IMR-90 (cell line): ENCODE measurements around the gene NEK9. TPM values are rescaled to one million over a fixed set of nuclear protein-coding genes. Genes with fewer than 3 reads are reported as not detected.

Experiments used
- ATAC-seq: fragments of 200-7000 bp; cut with Tn5 transposase; 2 replicates; pipeline ENCODE4 v1.9.1; 2020; ENCODE audit warnings: low read depth, mild to moderate bottlenecking, moderate library complexity
- BruUV-seq: library from RNA; stranded (reverse); fragments of 400-500 nt; replicated peaks from 2 replicates; lab custom pipeline; 2021; lab: Mats Ljungman, UMichigan
- CTCF ChIA-PET: fragments of 300-600 bp; formaldehyde crosslinking; extraction: SDS; loops from one replicate; lab custom pipeline; 2021; ENCODE audit warnings: antibody characterized with exemption; lab: Yijun Ruan, JAX
- POLR2A ChIA-PET: fragments of 300-600 bp; sonication (Branson Sonifier 250); formaldehyde crosslinking; loops from one replicate; lab custom pipeline; 2022; ENCODE audit warnings: antibody characterized with exemption; ENCODE audit not compliant: unreplicated experiment; lab: Charles Lee
- DNase-seq: peaks from one replicate; pipeline ENCODE4 v3.0.0; 2013
- H2AFZ ChIP-seq: replicated peaks from 2 replicates; pipeline ENCODE3; 2013; ENCODE audit warnings: low read length, mild to moderate bottlenecking; ENCODE audit not compliant: poor library complexity
- H2AK5ac ChIP-seq: 2 replicates; pipeline ENCODE4 v1.6.1; 2013; ENCODE audit warnings: low read depth, low read length, inconsistent platforms
- H2AK9ac ChIP-seq: replicated peaks from 2 replicates; pipeline ENCODE3; 2013; ENCODE audit warnings: mild to moderate bottlenecking, low read depth, low read length, moderate library complexity; ENCODE audit not compliant: poor library complexity
- H2BK120ac ChIP-seq: 2 replicates; pipeline ENCODE4 v1.6.1; 2013; ENCODE audit warnings: low read depth, low read length, inconsistent platforms
- H2BK15ac ChIP-seq: 3 replicates; pipeline ENCODE4 v1.6.1; 2013; ENCODE audit warnings: low read depth, low read length, inconsistent platforms
- H2BK20ac ChIP-seq: 2 replicates; pipeline ENCODE4 v1.6.1; 2013; ENCODE audit warnings: low read depth, mild to moderate bottlenecking, inconsistent platforms, low read length, moderate library complexity
- H2BK5ac ChIP-seq: 2 replicates; pipeline ENCODE4 v1.6.1; 2013; ENCODE audit warnings: mild to moderate bottlenecking, low read depth, low read length, inconsistent platforms; ENCODE audit not compliant: poor library complexity, severe bottlenecking
- H3K14ac ChIP-seq: replicated peaks from 2 replicates; pipeline ENCODE4 v1.6.1; 2013; ENCODE audit warnings: low read depth, low read length, inconsistent platforms
- H3K18ac ChIP-seq: 2 replicates; pipeline ENCODE4 v1.6.1; 2013; ENCODE audit warnings: low read depth, low read length, control low read depth
- H3K23ac ChIP-seq: 2 replicates; pipeline ENCODE4 v1.6.1; 2013; ENCODE audit warnings: low read depth, low read length, inconsistent platforms
- H3K27ac ChIP-seq: 2 replicates; pipeline ENCODE4 v1.5.1; 2013; ENCODE audit warnings: mild to moderate bottlenecking, control low read depth, low read length; ENCODE audit not compliant: insufficient read depth
- H3K27me3 ChIP-seq: 2 replicates; pipeline ENCODE4 v1.6.1; 2013; ENCODE audit warnings: low read length; ENCODE audit not compliant: control insufficient read depth, insufficient read depth
- H3K36me3 ChIP-seq: 2 replicates; pipeline ENCODE4 v1.6.1; 2013; ENCODE audit warnings: low read length, mixed read lengths; ENCODE audit not compliant: control insufficient read depth, insufficient read depth
- H3K4ac ChIP-seq: 2 replicates; pipeline ENCODE4 v1.6.1; 2013; ENCODE audit warnings: low read depth, low read length, inconsistent platforms
- H3K4me1 ChIP-seq: 2 replicates; pipeline ENCODE4 v1.6.1; 2013; ENCODE audit warnings: low read length, mixed read lengths; ENCODE audit not compliant: control insufficient read depth, insufficient read depth
- H3K4me2 ChIP-seq: 2 replicates; pipeline ENCODE4 v1.6.1; 2013; ENCODE audit warnings: low read depth, mild to moderate bottlenecking, control low read depth, low read length, moderate library complexity
- H3K4me3 ChIP-seq: 2 replicates; pipeline ENCODE4 v1.5.1; 2013; ENCODE audit warnings: low read depth, mild to moderate bottlenecking, control low read depth, low read length, moderate library complexity; ENCODE audit not compliant: insufficient read depth
- H3K56ac ChIP-seq: 2 replicates; pipeline ENCODE4 v1.6.1; 2013; ENCODE audit warnings: low read length, inconsistent platforms; ENCODE audit not compliant: insufficient read depth; ENCODE audit errors: extremely low read depth
- H3K79me1 ChIP-seq, 2 experiments: 2 replicates each; pipeline ENCODE4 v1.6.1; 2013; ENCODE audit warnings: low read length in 2 of 2, inconsistent platforms in 1 of 2, low read depth in 1 of 2
- H3K9ac ChIP-seq: 2 replicates; pipeline ENCODE4 v1.6.1; 2013; ENCODE audit warnings: low read depth, low read length, control low read depth
- H3K9me1 ChIP-seq: 2 replicates; pipeline ENCODE4 v1.6.1; 2013; ENCODE audit warnings: low read length, inconsistent platforms; ENCODE audit not compliant: insufficient read depth
- H3K9me3 ChIP-seq: 2 replicates; pipeline ENCODE4 v1.6.1; 2013; ENCODE audit warnings: low read length; ENCODE audit not compliant: control insufficient read depth, insufficient read depth
- H4K20me1 ChIP-seq: 2 replicates; pipeline ENCODE4 v1.6.1; 2013; ENCODE audit warnings: low read length, inconsistent platforms; ENCODE audit not compliant: insufficient read depth
- H4K5ac ChIP-seq: 2 replicates; pipeline ENCODE4 v1.6.1; 2013; ENCODE audit warnings: mild to moderate bottlenecking, low read depth, low read length, control low read depth
- H4K8ac ChIP-seq, 2 experiments: 2 replicates each; pipeline ENCODE4 v1.6.1; 2013; ENCODE audit warnings: low read depth in 2 of 2, low read length in 2 of 2, control low read depth in 1 of 2, inconsistent platforms in 1 of 2
- H4K91ac ChIP-seq: 2 replicates; pipeline ENCODE4 v1.6.1; 2013; ENCODE audit warnings: low read depth, low read length, inconsistent platforms; ENCODE audit not compliant: insufficient read depth
- BHLHE40 ChIP-seq: fragments of 150-350 bp; IDR thresholded peaks from 2 replicates; pipeline ENCODE4 v1.6.1; 2016; ENCODE audit warnings: mild to moderate bottlenecking, low read depth, low read length
- CEBPB ChIP-seq: IDR thresholded peaks from 2 replicates; pipeline ENCODE4 v1.6.1; 2012; ENCODE audit warnings: low read depth, low read length, improper control_type of control experiment
- CHD1 ChIP-seq: IDR thresholded peaks from 2 replicates; pipeline ENCODE4 v1.6.1; 2012; ENCODE audit warnings: low read depth, low read length, improper control_type of control experiment
- ELK1 ChIP-seq: fragments of 150-350 bp; IDR thresholded peaks from 2 replicates; pipeline ENCODE4 v1.6.1; 2016; ENCODE audit warnings: low read depth, mild to moderate bottlenecking, low read length, moderate library complexity, borderline replicate concordance
- FOS ChIP-seq: fragments of 150-350 bp; IDR thresholded peaks from 2 replicates; pipeline ENCODE4 v1.6.1; 2016; ENCODE audit warnings: low read depth, low read length
- MAFK ChIP-seq: IDR thresholded peaks from 2 replicates; pipeline ENCODE4 v1.6.1; 2012; ENCODE audit warnings: low read depth, low read length, improper control_type of control experiment
- MAZ ChIP-seq: IDR thresholded peaks from 2 replicates; pipeline ENCODE4 v1.6.1; 2012; ENCODE audit warnings: low read depth, mild to moderate bottlenecking, low read length, improper control_type of control experiment, moderate library complexity, borderline replicate concordance
- MXI1 ChIP-seq: IDR thresholded peaks from 2 replicates; pipeline ENCODE4 v1.6.1; 2012; ENCODE audit warnings: low read depth, mild to moderate bottlenecking, low read length, moderate library complexity, borderline replicate concordance
- NFE2L2 ChIP-seq: fragments of 150-350 bp; IDR thresholded peaks from 2 replicates; pipeline ENCODE4 v1.6.1; 2016; ENCODE audit warnings: low read depth, mild to moderate bottlenecking, low read length
- POLR2A ChIP-seq: IDR thresholded peaks from 2 replicates; pipeline ENCODE4 v1.6.1; 2012; ENCODE audit warnings: mild to moderate bottlenecking, low read depth, low read length
- RAD21 ChIP-seq: IDR thresholded peaks from 2 replicates; pipeline ENCODE4 v1.6.1; 2012; ENCODE audit warnings: low read length, improper control_type of control experiment
- RCOR1 ChIP-seq: IDR thresholded peaks from 2 replicates; pipeline ENCODE4 v1.6.1; 2012; ENCODE audit warnings: mild to moderate bottlenecking, low read length, improper control_type of control experiment; ENCODE audit not compliant: insufficient replicate concordance
- RFX5 ChIP-seq: IDR thresholded peaks from 2 replicates; pipeline ENCODE4 v1.8.0; 2012; ENCODE audit warnings: low read depth, mild to moderate bottlenecking, low read length, moderate library complexity
- SMC3 ChIP-seq: fragments of 150-350 bp; IDR thresholded peaks from 2 replicates; pipeline ENCODE4 v1.6.1; 2016; ENCODE audit warnings: low read depth, mild to moderate bottlenecking, antibody characterized with exemption, low read length, moderate library complexity
- USF2 ChIP-seq: fragments of 150-350 bp; IDR thresholded peaks from 2 replicates; pipeline ENCODE4 v1.6.1; 2017; ENCODE audit warnings: mild to moderate bottlenecking, antibody characterized with exemption, low read length, low read depth
- WGBS, 2 experiments: methylation state at CpG; one replicate each; pipeline versions ENCODE4 v1.1.5 to v1.1.7; 2013; ENCODE audit warnings: missing lambda C conversion rate in 2 of 2; ENCODE audit not compliant: insufficient read length in 1 of 2; ENCODE audit errors: extremely low coverage in 2 of 2; 5-methylcytosine and 5-hydroxymethylcytosine counted together
- dilution Hi-C: fragments of 300-500 bp; cut with HindIII; formaldehyde crosslinking; loops from one replicate; pipeline ENCODE4 v1.14.3; 2018; ENCODE audit warnings: low sequenced_read_pairs; ENCODE audit not compliant: unreplicated experiment
- in situ Hi-C: fragments of 300-500 bp; cut with MboI; formaldehyde crosslinking; loops from 3 replicates; pipeline ENCODE4 v1.14.3; 2019; ENCODE audit warnings: low sequenced_read_pairs, inconsistent platforms, mixed read lengths
- intact Hi-C: fragments of 100-400 bp; cut with micrococcal nuclease; formaldehyde crosslinking; loops from 2 replicates; pipeline ENCODE4 v1.10.0; 2022
- polyA plus RNA-seq, 3 experiments: library from polyadenylated mRNA; depleted of rRNA; stranded (reverse); fragments of >200 nt; gene quantifications; 2 replicates each; pipeline ENCODE4 v1.2.3, GENCODE V29; 2012; ENCODE audit warnings: low replicate concordance in 1 of 3
- total RNA-seq: library from RNA; depleted of rRNA; stranded (reverse); fragments of >200 nt; gene quantifications from 2 replicates; pipeline ENCODE4 v1.2.3, GENCODE V29; 2012
- TF ChIP-seq, protein P1 (sequence below): conservative IDR thresholded peaks from 2 replicates; pipeline ENCODE4 v1.5.1; 2012; ENCODE audit warnings: mild to moderate bottlenecking, low read depth, low read length, improper control_type of control experiment

Gene NEK9
- total and polyA plus RNA-seq, 2 of the 4 experiments (the other 2 are of a cell fraction) = 22.9 to 23.2 TPM

- Histone ChIP-seq H2AFZ (no peak overlapping the region), H3K23ac (no peak overlapping the region), H3K27me3 (no peaks in the 10 kb centered on the region), H3K9me3 (no peaks in the 10 kb centered on the region), H4K8ac (no peak overlapping the region), H3K79me1 (peaks cover 0 to 3% of the 10 kb centered on the region in 2 experiments; a peak in 2 of 4 replicates), H3K9ac (no peak overlapping the region), H3K4ac (no peak overlapping the region), H2BK20ac (no peak overlapping the region), H3K4me2 (no peak overlapping the region), H4K5ac (no peak overlapping the region), H2BK15ac (no peak overlapping the region), H3K14ac (no peak overlapping the region), H4K20me1 (no peaks in the 10 kb centered on the region), H3K56ac (no peak overlapping the region), H2BK5ac (no peak overlapping the region), H4K91ac (no peak overlapping the region), H3K4me1 (no peaks in the 10 kb centered on the region), H3K18ac (no peak overlapping the region), H2BK120ac (no peak overlapping the region), H2AK5ac (no peak overlapping the region), H3K36me3 (peaks cover 30% of the 10 kb centered on the region), H3K4me3 (no peak overlapping the region), H2AK9ac (no peak overlapping the region), H3K27ac (no peak overlapping the region), H3K9me1 (no peaks in the 10 kb centered on the region)
- dilution Hi-C loops (no loop called here), in situ Hi-C loops (no loop called here), intact Hi-C loops (no loop called here)
- DNase-seq (no peak), ATAC-seq (no peak)
- BruUV-seq = no TSS peak
- ChIA-PET CTCF (no interaction called here), POLR2A (no interaction called here)
- TF ChIP-seq MAFK = no peak
- TF ChIP-seq, protein P1, sequence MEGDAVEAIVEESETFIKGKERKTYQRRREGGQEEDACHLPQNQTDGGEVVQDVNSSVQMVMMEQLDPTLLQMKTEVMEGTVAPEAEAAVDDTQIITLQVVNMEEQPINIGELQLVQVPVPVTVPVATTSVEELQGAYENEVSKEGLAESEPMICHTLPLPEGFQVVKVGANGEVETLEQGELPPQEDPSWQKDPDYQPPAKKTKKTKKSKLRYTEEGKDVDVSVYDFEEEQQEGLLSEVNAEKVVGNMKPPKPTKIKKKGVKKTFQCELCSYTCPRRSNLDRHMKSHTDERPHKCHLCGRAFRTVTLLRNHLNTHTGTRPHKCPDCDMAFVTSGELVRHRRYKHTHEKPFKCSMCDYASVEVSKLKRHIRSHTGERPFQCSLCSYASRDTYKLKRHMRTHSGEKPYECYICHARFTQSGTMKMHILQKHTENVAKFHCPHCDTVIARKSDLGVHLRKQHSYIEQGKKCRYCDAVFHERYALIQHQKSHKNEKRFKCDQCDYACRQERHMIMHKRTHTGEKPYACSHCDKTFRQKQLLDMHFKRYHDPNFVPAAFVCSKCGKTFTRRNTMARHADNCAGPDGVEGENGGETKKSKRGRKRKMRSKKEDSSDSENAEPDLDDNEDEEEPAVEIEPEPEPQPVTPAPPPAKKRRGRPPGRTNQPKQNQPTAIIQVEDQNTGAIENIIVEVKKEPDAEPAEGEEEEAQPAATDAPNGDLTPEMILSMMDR = no peak
- no peak for TF ChIP-seq SMC3
- no peak for TF ChIP-seq CHD1
- TF ChIP-seq USF2 = no peak
- no peak for TF ChIP-seq RAD21
- no peak for TF ChIP-seq CEBPB
- no peak for TF ChIP-seq RCOR1
- TF ChIP-seq FOS = no peak
- TF ChIP-seq POLR2A = no peak
- no peak for TF ChIP-seq MXI1
- TF ChIP-seq ELK1 = no peak
- TF ChIP-seq RFX5 = no peak
- TF ChIP-seq MAZ = no peak
- TF ChIP-seq BHLHE40 = no peak
- no peak for TF ChIP-seq NFE2L2
- WGBS, 2 experiments = 100% methylated on average over 1 of the region's 4 CpGs; no CpG with 5 or more reads in 1 of the 2 experiments
These were observed 25.4 kb downstream of the NEK9 start for GRCh38 chr14:75101491-75101890.
